HEK293T (cell line): Measurements from ENCODE around the gene SETBP1.

Source experiments
- CTCF ChIA-PET: fragments of 350-600 bp; formaldehyde crosslinking; extraction: SDS; loops from one replicate; lab custom pipeline; 2021; ENCODE audit warnings: antibody characterized with exemption, inconsistent platforms; lab: Yijun Ruan, JAX
- POLR2A ChIA-PET: fragments of 350-600 bp; formaldehyde crosslinking; extraction: SDS; loops from one replicate; lab custom pipeline; 2020; ENCODE audit warnings: antibody characterized with exemption, inconsistent platforms; lab: Yijun Ruan, JAX
- DNase-seq: peaks from one replicate; pipeline ENCODE4 v3.0.0; 2012; ENCODE audit warnings: mixed read lengths; ENCODE audit errors: extremely low spot score
- ARNT ChIP-seq: fragments of 450-650 bp; IDR thresholded peaks from 2 replicates; pipeline ENCODE4 v1.6.1; 2017; ENCODE audit warnings: mild to moderate bottlenecking
- BHLHE40 ChIP-seq: fragments of 450-650 bp; IDR thresholded peaks from 2 replicates; pipeline ENCODE4 v1.6.1; 2016; ENCODE audit warnings: mild to moderate bottlenecking, moderate library complexity, borderline replicate concordance
- CTBP1 ChIP-seq: fragments of 450-650 bp; IDR thresholded peaks from 2 replicates; pipeline ENCODE4 v1.6.1; 2016; ENCODE audit warnings: borderline replicate concordance
- ELF4 ChIP-seq: fragments of 450-650 bp; IDR thresholded peaks from 2 replicates; pipeline ENCODE4 v1.6.1; 2017; ENCODE audit warnings: antibody characterized with exemption
- FOXA1 ChIP-seq: fragments of 450-650 bp; IDR thresholded peaks from 2 replicates; pipeline ENCODE4 v1.6.1; 2016; ENCODE audit warnings: mild to moderate bottlenecking
- FOXK2 ChIP-seq: fragments of 450-650 bp; IDR thresholded peaks from 2 replicates; pipeline ENCODE4 v1.6.1; 2016; ENCODE audit warnings: mild to moderate bottlenecking
- FOXM1 ChIP-seq: fragments of 450-650 bp; IDR thresholded peaks from 2 replicates; pipeline ENCODE4 v1.6.1; 2017; ENCODE audit warnings: mild to moderate bottlenecking, borderline replicate concordance
- HDGF ChIP-seq: fragments of 450-650 bp; IDR thresholded peaks from 2 replicates; pipeline ENCODE4 v1.6.1; 2017; ENCODE audit warnings: antibody characterized with exemption, borderline replicate concordance
- L3MBTL2 ChIP-seq: fragments of 450-650 bp; conservative IDR thresholded peaks from 2 replicates; pipeline ENCODE4 v1.6.1; 2016; ENCODE audit warnings: mild to moderate bottlenecking
- LEF1 ChIP-seq: fragments of 450-650 bp; IDR thresholded peaks from 2 replicates; pipeline ENCODE4 v1.6.1; 2017; ENCODE audit warnings: mild to moderate bottlenecking, borderline replicate concordance
- NFRKB ChIP-seq: fragments of 450-650 bp; IDR thresholded peaks from 2 replicates; pipeline ENCODE4 v1.6.1; 2016; ENCODE audit warnings: mild to moderate bottlenecking, moderate library complexity
- PKNOX1 ChIP-seq: fragments of 450-650 bp; IDR thresholded peaks from 2 replicates; pipeline ENCODE4 v1.6.1; 2016
- SP1 ChIP-seq: fragments of 450-650 bp; IDR thresholded peaks from 2 replicates; pipeline ENCODE4 v1.6.1; 2017
- SUZ12 ChIP-seq: fragments of 450-650 bp; IDR thresholded peaks from 2 replicates; pipeline ENCODE4 v1.6.1; 2016; ENCODE audit warnings: mild to moderate bottlenecking
- TARDBP ChIP-seq: fragments of 450-650 bp; IDR thresholded peaks from 2 replicates; pipeline ENCODE4 v1.6.1; 2016
- ZNF384 ChIP-seq: fragments of 450-650 bp; IDR thresholded peaks from 2 replicates; pipeline ENCODE4 v1.6.1; 2016

The SETBP1 gene

GRCh38 chr18:44870631-44871502, 190.2 kb downstream of the SETBP1 start:
- CTCF ChIA-PET = no interaction called here
- DNase-seq = no peak
- no peak for TF ChIP-seq LEF1
- no peak for TF ChIP-seq PKNOX1
- no peak for TF ChIP-seq NFRKB
- TF ChIP-seq SUZ12 = no peak
- TF ChIP-seq FOXA1 = no peak
- TF ChIP-seq ARNT = no peak
- no peak for TF ChIP-seq TARDBP
- no peak for TF ChIP-seq ELF4
- TF ChIP-seq HDGF = no peak
- no peak for TF ChIP-seq L3MBTL2
- no peak for TF ChIP-seq CTBP1
- no peak for TF ChIP-seq FOXM1
- TF ChIP-seq ZNF384 = no peak
- no peak for TF ChIP-seq FOXK2
- no peak for TF ChIP-seq BHLHE40
- no peak for TF ChIP-seq SP1
- POLR2A ChIA-PET = no interaction called here

- TF ChIP-seq CTBP1 (no peak), L3MBTL2 (no peak)
- no peak for DNase-seq
- ChIA-PET POLR2A (no interaction called here), CTCF (no interaction called here)
Observed at GRCh38 chr18:44871771-44872170, 191.1 kb downstream of the SETBP1 start.

- no peak for DNase-seq
- ChIA-PET CTCF (no interaction called here), POLR2A (no interaction called here)
- TF ChIP-seq FOXK2 (no peak), FOXA1 (no peak), PKNOX1 (no peak), SUZ12 (no peak), ARNT (no peak), HDGF (no peak), SP1 (no peak), FOXM1 (no peak), ZNF384 (no peak), TARDBP (no peak), LEF1 (no peak), NFRKB (no peak), BHLHE40 (no peak), ELF4 (no peak)
Observed at GRCh38 chr18:44876024-44876423, 195.3 kb downstream of the SETBP1 start.

GRCh38 chr18:44876755-44877154, 196.1 kb downstream of the SETBP1 start:
- ChIA-PET POLR2A (no interaction called here), CTCF (no interaction called here)
- TF ChIP-seq SP1 (no peak), FOXA1 (no peak), SUZ12 (no peak), ZNF384 (no peak), NFRKB (no peak), TARDBP (no peak), FOXK2 (no peak), LEF1 (no peak), ARNT (no peak), BHLHE40 (no peak), PKNOX1 (no peak), FOXM1 (no peak), CTBP1 (no peak)
- DNase-seq = no peak

GRCh38 chr18:44878335-44878734, 197.6 kb downstream of the SETBP1 start:
- TF ChIP-seq PKNOX1 (no peak), FOXM1 (no peak), ELF4 (no peak), FOXA1 (no peak), FOXK2 (no peak), NFRKB (no peak), TARDBP (no peak), ZNF384 (no peak), BHLHE40 (no peak), L3MBTL2 (no peak), SP1 (no peak)
- DNase-seq = no peak
- POLR2A ChIA-PET = no interaction called here
- CTCF ChIA-PET = interaction anchor here (0.6 kb wide), 1 partner anchor 37 kb away, joined by 4 read pairs; no protein-coding TSS in a partner anchor
